ENCODE measurements around the gene ZBTB48.
"Not testable (repeated sequence)": the region's sequence is repeated elsewhere in the genome, so short reads cannot be mapped to it uniquely, and the experiment has no call there.

The ZBTB48 gene

DNA sequence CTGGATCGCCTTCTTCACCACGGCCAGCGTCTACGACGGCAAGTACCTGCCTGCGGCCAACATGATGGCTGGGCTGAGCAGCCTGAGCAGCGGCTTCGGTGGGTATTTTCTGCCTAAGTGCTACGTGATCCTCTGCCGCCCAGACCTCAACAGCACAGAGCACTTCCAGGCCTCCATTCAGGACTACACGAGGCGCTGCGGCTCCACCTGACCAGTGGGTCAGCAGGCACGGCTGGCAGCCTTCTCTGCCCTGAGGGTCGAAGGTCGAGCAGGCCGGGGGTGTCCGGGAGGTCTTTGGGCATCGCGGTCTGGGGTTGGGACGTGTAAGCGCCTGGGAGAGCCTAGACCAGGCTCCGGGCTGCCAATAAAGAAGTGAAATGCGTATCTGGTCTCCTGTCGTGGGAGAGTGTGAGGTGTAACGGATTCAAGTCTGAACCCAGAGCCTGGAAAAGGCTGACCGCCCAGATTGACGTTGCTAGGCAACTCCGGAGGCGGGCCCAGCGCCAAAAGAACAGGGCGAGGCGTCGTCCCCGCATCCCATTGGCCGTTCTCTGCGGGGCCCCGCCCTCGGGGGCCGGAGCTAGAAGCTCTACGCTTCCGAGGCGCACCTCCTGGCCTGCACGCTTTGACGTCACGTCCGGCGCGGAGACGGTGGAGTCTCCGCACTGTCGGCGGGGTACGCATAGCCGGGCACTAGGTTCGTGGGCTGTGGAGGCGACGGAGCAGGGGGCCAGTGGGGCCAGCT lies at the start of gene ZBTB48:
ZBTB48 (plus strand) TSS at position 621 of the 745 bp plus-strand sequence. CDS start 616 bp downstream, outside the sequence.
- DNase-seq (ENCODE audit: low read depth), result peak; percentile 97

DNA sequence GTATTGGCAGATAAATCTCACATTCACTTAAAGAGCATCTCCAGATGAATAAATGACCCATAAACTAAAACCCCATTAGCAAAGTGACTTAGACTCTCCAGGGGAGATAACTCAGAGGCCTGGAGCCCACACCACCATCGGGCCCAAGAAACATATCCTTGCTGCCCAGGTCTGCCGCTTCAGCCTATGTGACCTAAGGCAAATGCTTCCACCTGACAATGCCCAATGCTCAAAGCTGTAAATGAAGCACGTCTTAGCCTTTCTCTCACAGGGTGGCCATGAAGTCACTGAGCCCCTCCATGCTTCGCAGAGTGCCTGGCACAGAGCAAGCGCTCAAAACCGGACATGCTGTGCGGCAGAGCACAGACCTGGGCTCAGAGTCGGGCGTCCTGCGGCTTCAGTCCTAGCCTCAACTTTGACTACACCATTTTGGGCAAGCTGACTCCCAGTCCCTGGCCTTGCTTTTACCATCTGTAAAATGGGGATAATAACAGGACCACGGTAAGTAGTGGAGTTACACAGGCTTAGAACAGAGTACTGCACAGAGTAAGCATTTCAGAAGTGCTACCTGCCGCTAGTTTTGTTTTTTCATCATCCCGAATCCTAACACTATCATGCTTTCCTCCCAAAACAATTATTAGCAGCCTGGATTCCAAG lies 49.2 kb upstream of the ZBTB48 start:
- DNase-seq (ENCODE audit: low read depth), result no peak

DNA sequence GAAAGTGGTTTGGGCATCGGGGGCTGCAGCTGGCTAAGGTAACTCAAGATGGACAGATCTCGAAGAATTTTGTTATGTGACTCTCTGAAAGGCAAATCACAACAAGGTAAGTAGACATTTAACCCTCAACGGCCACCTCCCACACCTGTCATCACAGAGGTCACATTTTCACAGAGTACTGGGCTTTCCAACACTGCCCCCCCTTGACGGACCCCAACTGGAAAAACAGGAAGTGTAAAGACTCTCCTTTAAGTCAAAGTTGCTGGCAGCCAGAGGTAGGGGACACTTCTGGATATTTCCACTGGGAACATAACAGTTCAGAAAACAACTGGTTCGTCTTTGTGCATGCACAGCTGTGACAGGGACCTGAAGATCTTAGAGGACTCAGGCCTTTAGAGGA lies 47.8 kb upstream of the ZBTB48 start:
- DNase-seq (ENCODE audit: low read depth), result no peak

DNA sequence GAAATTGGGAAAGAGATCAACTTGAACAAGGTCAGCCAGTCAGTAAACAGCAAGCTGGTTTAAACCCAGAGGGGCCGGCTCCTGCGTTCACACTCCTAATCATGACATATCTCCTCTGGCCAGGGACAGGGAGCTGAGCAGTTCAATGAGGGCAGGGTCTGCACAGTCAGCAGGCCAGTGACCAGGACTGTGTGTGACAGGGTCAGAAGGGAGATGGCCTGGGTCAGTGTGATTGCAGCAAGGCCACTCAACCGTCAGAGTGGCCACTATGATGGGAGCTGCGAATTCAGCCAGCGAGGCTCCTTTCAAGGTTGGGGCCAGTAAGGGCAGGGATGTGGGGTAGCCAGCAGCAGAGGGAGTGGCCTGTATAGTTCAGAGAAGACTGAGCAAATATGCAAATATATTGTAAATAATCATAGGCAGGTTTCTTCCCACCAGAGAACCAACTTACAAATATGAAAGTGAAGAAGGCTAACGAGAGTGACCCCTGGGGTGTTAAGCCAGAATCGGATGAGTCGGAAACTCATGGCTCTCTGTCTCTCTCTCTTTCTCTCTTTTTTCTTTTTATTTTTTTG lies 45.5 kb upstream of the ZBTB48 start:
- no peak for DNase-seq (ENCODE audit: low read depth)

DNA sequence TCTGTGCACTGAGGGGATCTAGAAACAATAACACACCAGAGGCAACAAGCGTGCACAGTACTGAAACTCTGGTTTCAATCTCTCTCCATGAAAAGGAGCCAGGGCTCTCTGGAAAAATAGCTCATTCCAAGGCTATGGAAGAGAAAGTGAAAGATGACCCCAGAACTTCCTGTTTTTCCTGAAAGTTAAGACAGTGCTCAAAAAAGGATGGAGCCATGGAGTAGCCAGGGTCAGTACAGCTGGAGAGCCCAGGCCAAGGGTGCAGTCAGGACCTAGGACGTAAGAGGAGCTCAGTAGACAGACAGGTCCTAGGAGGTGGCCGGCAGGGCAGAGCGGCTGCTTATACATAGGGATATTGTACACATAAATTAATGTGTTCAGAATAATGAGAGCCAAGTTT lies 44.6 kb upstream of the ZBTB48 start:
- no peak for DNase-seq (ENCODE audit: low read depth)

DNA sequence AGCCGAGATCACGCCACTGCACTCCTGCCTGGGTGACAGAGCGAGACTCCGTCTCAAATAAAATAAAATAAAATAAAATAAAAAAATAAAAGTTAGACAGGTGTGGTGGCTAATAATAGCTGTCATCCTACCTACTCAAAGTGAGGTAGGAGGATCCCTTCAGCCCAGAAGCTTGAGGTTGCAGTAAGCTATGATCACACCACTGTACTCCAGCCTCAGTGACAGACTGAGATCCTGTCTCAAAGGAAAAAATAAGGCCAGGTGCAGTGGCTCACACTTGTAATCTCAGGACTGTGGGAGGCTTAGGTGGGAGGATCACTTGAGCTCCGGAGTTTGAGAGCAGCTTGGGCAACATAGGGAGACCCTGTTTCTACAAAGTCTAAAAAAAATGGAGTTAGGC lies 43.5 kb upstream of the ZBTB48 start:
- DNase-seq (ENCODE audit: low read depth), result no peak

DNA sequence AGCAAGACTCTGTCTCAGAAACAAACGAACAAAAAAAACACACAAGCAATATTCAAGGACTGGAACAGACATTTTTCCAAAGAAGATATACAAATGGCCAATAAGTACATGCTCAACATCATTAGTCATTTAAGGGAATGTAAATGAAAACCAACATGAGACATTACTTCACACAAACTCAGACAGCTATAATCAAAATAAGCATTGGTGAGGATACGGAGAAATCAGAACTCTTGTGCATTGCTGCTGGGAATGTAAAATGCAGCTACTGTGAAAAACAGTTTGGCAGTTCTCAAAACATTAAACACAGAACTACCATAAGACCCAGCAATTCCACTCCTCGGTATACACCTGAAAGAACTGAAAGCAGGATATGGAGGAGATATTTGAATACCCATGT lies 40.8 kb upstream of the ZBTB48 start:
- DNase-seq (ENCODE audit: low read depth), result no peak

DNA sequence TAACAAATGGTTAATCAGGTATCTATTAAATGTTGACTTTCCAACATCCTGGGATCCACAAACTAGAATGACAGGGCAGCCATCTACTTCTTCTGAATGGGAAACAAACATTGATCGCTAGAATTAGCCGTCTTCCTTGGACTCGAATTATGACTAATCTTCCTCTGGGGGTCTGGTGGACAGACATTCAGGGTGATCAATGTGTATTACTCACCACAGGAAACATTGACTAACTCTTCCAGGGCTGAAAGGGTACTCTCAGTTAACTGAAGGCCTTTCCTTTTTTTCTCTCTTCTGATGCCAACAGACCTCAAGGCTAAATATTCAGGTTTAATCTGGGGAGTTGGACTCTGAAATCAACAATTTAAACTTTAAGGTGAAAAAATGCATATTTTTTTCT lies 35.0 kb upstream of the ZBTB48 start:
- DNase-seq (ENCODE audit: low read depth), result peak; percentile 36

DNA sequence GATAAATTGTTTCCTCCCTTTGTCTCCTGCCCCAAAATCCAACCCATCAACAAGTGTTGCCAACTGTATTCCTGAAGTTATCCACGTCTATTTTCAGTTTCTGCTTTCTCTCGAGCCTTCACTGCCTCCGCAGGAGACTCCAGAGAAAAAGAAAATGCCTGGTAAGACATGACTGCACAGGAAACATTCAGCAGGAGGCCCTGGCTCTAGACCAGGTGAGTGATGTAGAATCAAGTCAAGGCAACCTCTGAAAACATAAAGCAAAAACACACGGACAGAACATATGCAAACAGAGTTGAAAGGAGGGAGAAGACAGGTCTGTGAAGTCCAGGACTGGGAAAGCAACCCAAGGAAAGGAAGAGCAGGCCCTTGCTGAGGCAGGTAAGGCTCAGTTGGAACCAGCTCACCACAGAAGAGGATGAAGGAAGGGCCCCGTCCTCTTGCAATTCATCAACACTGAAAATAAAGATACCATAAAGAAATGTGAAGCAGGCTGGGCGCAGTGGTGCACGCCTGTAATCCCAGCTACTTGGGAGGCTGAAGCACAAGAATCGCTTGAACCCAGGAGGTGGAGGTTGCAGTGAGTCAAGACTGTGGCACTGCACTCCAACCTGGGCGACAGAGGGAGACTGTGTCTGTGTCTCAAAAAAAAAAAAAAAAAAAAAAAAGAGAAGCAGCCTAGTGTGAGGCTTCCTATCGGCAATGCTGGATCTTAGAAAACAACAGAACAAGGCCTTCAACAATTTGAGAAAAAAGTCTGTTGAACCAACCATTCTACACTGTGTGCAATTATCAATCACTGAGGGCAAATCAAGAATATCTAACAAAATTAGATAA lies 34.3 kb upstream of the ZBTB48 start:
- no peak for DNase-seq (ENCODE audit: low read depth)

DNA sequence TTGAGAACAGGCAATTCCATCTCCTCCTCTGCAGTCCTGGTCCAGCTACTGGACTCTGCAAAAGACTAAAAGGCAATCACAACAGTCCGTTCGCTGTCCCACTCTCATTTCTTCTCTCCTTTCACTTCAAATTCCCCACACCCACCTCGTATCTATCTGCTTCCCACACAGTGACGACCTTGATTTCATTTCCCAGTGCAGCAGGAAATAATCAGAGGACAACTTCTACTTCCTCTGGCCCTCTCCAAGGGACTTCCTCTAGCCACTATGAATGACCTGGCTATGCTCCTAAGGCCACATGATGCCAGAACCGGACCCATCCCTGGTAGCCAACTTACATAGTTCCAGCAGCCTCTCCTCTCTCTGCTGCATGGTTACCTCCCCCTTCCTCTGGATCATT lies 33.5 kb upstream of the ZBTB48 start:
- no peak for DNase-seq (ENCODE audit: low read depth)

DNA sequence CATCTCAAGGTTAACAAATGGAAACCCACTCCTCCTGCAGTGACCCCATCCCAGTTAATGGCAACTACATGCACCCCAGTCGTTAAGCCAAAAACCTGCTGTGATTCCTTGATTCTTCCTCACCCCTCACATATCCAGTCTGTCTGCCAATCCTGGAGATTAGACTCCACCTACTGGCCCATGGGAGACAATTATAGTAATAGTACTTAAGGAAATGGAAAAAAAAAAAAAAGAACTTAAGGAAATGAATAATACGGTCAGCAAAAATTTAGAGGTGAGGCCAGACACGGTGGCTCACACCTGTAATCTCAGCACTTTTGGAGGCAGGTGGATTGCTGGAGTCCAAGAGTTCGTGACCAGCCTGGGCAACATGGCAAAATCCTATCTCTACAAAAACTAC lies 32.5 kb upstream of the ZBTB48 start:
- no peak for DNase-seq (ENCODE audit: low read depth)

DNA sequence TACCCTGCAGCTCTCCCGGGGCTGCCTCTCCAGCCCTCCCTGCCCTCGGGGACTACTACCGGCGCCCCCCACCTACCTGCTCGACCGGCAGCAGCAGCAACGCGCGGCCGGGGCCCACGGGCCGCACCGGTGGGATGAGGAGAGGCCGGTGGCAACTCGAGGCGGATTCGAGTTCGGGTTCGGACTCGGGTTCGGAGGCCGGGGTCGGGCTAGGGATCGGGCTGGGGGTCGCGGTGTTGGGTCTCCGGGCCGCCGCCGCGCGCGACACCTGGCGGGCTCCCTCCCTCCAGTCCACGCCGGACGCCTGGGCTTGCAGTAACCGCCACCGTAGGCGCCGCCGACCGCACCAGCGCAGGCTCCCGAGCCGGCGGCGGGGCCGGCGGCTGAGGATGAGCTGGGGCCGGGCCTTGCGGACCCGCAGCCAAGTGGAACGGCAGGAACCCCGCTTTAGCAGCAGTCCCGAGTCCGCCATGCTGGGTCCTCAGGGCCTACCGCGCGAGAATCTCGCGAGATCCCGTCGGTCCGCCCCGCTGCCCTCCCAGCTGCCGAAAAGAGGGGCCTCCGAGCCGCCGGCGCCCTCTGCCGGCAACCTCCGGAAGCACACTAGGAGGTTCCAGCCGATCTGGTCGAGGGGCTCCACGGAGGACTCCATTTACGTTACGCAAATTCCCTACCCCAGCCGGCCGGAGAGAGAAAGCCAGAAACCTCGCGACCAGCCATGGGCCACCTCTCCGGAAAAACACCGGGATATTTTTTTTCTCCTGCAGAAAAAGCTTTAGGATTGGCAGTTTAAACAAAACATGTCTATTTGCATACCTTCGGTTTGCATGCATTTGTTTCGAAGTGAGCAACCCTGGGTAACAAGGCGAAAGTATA lies 25.5 kb upstream of the ZBTB48 start, which contains the start of gene NOL9:
NOL9 (minus strand) TSS at position 483 of the 876 bp plus-strand sequence; CDS start at position 472, 11 bp downstream.
- DNase-seq (ENCODE audit: low read depth), result peak; percentile 81

DNA sequence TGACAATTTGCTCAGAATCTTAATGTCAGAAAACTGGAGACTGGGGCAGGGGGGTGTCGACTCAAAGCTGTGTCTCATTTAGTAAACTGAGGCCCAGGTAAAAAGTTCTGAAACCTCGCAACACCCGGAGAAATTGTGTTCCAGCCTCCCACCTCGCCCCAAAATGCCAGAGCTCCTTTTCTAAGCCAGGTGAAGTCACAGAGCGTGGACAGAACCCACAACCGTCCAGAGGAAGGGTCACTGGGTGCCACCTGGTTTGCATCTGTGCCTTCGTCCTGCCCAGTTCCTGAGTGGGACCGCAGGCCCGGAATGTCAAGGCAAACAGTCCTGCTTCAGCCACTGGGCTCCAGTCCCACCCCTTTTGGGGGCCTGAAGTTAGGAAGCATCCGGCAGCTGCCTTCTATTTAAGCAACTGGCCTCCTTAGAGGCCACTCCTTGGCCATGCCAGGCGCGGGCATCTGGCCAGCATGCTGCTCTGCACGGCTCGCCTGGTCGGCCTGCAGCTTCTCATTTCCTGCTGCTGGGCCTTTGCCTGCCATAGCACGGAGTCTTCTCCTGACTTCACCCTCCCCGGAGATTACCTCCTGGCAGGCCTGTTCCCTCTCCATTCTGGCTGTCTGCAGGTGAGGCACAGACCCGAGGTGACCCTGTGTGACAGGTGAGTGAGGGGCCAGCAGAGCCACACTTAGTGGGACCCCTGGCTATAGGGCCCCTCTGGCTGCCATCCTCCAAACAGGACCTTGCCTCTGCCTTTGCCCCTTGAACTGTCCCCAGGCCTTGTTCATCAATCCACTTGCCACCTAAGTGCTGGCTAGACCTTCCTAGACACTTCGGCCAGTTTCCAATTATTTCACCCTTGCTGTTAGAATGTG lies 24.7 kb upstream of the ZBTB48 start, which contains the start of gene TAS1R1:
TAS1R1 (plus strand) TSS at position 401 of the 872 bp plus-strand sequence; CDS start at position 468, 67 bp downstream.
- DNase-seq (ENCODE audit: low read depth), result no peak

DNA sequence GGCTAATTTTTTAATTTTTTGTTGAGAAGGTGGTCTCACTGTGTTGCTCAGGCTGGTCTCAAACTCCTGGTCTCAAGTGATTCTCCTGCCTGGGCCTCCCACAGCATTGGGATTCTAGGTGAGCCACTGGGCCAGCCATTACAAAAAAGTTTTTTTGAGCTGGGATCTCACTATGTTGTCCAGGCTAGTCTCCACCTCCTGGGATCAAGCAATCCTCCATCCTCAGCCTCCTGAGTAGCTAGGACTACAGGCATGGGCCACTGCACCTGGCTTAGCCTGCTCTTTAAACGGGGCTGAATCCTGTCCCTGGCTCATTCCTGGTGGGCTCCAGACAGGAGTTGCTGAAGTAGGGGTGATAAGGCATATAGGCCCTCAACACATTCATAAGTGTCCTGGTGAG lies 22.2 kb upstream of the ZBTB48 start:
- DNase-seq (ENCODE audit: low read depth), result no peak

DNA sequence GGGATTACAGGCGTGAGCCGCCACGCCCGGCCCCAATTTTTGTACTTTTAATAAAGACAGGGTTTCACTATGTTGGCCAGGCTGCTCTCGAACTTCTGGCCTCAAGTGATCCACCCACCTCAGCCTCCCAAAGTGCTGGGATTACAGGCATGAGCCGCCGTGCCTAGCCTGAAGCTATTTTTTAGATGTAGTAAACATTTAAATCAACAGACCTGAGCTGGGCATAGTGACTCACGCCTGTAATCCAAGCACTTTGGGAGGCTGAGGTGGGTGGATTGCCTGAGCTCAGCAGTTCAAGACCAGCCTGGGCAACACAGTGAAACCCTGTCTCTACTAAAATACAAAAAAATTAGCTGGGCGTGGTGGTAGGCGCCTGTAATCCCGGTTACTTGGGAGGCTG lies 20.6 kb upstream of the ZBTB48 start:
- not testable (repeated sequence) for DNase-seq (ENCODE audit: low read depth)

DNA sequence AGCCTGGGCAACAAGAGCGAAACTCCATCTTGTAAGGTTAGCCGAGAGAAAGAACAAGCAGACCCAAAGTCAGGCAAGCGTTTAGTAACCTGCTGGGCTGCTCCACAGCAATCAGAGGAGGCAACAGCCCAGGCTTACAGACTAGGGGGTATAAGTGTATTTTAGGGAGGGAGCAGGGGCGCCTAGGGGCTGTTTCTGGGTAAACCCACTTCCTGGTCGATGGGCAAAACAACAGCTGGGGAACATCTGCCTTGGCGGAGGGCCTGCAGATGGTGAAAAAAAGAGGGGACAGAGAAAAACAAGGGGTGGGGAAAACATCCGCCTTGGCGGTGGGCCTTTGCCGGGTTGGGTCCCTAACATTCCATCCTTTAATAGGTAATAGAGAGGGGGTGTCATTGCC lies 19.5 kb upstream of the ZBTB48 start:
- no peak for DNase-seq (ENCODE audit: low read depth)

DNA sequence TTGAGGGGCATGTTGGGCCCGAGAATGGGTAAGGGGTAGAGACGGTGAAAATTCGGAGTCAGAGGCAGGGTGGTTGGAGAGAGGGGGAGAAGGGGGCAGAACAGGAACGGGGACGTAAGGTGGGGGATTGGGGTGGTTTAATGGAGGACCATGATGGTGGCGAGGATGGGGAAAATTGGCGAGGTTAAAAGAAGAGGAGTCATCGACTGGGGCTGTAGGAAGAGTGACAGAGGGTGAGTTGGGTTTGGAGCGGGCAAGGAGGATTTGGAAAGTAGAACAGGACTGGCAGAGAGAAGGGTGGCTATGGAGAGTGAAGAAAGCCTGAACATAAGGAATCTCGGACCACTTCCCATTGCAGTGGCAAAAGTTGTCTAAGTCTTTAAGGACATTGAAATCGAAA lies 10.8 kb upstream of the ZBTB48 start:
- no peak for DNase-seq (ENCODE audit: low read depth)

DNA sequence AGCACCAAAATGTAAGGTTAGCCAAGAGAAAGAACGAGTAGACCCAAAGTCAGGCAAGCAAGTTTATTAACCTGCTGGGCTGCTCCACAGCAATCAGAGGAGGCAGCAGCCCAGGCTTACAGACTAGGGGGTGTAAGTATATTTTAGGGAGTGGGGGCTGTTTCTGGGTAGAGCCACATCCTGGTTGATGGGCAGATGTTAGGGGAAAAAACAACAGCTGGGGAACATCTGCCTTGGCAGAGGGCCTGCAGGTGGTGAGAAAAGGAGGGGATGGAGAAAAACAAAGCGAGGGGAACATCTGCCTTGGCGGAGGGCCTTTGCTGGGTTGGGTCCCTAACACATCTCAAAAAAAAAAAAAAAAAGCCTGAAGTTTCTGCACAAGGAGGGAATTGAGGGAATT lies 9.7 kb upstream of the ZBTB48 start:
- no peak for DNase-seq (ENCODE audit: low read depth)

DNA sequence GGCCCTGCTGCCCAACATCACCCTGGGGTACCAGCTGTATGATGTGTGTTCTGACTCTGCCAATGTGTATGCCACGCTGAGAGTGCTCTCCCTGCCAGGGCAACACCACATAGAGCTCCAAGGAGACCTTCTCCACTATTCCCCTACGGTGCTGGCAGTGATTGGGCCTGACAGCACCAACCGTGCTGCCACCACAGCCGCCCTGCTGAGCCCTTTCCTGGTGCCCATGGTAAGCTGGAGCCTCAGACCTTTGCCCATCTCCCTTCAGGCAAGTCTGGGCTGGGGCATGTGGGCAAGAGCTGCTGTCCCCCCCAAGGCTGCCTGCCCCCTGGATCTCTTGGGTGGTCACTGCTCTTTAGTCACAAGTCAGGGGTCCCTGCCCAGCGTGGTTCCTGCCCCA lies 8.8 kb upstream of the ZBTB48 start:
- no peak for DNase-seq (ENCODE audit: low read depth)

DNA sequence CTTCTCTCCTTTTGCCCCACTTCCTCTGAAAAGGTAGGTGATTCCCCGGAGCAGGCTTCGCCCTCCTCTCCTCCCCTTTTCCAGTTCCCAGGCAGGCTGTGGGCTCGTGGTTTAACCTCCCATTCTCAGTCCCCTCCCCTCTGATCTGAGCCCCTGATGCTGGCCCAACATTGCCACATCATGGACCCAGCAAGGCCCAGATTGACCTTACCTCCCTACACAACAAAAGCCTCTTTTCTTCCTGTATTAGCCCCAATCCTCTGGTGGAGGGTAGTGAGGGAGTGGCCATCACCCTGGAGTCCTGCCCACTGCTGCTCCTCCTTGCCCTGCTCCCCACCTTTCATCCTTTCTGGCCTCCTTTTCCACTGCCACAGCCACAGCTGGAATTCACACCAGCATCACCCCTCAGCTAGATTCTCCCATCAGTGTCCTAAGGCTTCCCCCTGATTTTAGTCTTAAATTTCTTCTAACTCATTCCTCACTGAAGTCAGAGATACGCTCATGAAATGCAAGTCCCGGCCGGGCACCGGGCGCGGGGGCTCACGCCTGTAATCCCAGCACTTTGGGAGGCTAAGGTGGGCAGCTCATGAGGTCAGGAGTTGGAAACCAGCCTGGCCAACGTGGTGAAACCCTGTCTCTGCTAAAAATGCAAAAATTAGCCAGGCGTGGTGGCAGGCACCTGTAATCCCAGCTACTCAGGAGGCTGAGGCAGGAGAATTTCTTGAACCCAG lies 7.0 kb upstream of the ZBTB48 start:
- no peak for DNase-seq (ENCODE audit: low read depth)
